ENCODE results near the gene KATNAL2. TPM values are rescaled to one million over a fixed set of nuclear protein-coding genes. Genes with fewer than 3 reads are reported as not detected.
A peak's percentile ranks its signal among the peaks of the same experiment; 100 is the strongest.
"Not testable (repeated sequence)": the region's sequence is repeated elsewhere in the genome, so short reads cannot be mapped to it uniquely, and the experiment has no call there.

KATNAL2 gene
- total RNA-seq, 1 donor from 2014 or later = 4.8 TPM

DNA sequence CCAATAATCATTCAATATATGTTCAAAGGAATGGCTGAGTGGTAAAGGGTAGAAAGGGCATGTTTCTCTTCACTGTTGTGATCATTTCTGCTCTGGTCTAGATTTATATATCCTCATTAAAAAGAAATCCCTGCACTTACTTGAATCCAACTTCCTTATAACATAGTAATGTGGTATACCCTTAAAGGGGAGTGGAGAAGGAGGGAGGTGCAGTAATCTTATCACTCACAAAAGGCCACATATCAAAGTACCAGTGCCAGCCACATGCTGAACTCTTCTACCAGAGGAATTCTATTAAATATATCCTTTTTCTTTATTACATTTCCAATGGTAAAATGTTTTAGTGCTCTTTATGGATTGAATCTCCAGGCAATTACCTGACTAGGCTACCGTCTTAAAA lies 3.3 kb downstream of the KATNAL2 start:
- DNase-seq (ENCODE audit: low spot score) = no peak

DNA sequence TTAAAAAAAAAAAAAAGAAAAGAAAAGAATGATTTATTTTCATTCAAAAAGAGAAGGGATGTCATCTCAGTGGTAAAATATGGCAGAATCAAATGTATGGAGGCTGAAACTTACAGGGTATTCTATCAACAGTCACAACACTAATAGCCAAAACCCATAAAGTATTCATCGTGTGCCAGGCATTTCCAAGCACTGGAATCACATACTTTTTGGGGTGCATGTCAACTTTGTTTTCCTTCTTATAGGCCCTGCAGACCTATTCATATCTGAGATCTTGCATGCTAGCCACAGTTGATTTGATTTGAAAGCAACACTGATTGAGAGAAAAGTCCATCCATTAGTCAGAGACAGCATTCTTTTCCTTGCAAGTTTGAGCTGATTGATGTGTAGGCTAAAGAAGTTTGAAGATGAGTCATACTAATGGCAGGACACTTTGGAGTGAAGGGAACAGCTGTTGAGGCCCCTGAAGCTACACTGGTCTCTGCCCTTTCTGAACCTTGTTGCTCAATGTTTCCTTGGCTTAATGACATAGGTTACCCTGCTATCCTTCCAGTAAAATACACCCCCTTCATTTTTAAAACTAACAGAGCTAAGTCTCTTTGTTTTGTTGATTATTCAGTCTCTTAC lies 22.0 kb downstream of the KATNAL2 start:
- DNase-seq (ENCODE audit: low spot score) = no peak

DNA sequence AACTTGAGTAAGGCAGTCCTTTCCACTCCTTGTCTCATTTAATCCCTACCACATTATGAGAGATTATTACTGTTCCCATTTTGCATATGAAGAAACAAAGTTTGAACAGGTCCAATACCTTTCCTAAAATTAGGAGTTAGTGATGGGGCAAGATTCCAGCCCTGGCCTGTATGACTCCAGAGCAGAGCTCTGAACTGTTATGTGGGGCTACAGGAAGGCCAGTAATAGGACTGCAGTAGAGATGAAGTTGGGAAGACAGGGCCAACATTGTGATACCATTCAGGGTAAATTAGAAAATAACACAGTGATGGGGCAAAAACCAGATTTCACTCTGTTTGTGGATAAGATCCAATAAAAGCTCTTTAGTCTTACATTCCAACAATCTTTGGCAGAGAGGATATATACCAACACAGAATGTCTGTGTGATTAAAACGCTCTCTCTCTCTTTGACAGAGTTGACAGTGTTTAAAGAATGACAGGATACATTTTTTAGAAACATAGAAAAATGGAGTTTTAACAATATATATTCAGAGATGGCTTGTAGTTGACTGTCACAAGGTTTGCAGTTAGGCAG lies 22.7 kb downstream of the KATNAL2 start:
- DNase-seq (ENCODE audit: low spot score) = no peak

DNA sequence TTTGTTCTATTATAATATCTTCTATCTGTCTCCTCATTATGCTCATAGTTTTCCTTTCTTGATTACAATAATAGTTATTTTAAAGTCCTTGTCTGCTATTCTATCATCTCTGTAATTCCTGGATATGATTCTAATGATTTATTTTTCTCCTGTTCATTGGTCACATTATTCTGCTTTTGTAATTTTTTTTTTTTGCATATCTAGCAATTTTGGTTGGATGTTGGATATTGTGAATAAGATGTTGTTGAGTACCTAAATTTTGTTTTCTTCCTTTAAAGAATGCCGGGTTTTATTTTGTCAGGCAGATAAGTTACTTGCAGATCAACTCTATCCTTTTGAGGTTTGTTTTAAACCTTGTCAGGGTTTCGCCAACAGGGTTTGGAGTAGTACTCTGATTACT lies 25.2 kb downstream of the KATNAL2 start:
- DNase-seq (ENCODE audit: low spot score) = no peak

DNA sequence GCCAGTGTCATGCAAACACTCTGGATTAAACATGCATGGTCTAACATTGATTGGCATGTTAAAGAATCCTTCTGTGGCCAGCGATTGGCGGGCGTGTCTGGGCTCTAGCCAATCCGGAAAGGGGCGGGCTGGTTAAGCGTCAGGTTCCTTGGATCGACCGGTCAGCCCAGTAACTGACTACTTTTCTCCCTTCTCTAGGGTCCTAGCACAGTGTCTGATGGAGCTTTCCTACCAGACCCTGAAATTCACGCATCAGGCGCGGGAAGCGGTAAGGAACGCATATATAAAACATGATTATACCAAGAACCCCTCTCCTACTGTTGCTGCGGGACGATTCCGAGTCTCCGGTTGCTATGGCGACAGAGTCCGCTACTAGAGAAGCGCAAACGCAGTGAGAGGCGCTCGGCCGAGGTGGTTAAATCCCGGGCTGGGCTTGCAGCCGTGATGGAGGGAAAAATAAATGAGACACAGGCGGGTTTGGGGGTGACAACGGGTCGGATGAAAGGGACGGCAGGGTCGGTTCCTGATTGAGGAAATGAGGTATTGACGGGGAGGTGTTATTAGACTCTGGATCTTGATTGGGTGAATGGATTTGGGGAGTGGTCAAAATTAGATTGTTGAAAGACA lies 29.4 kb downstream of the KATNAL2 start:
- DNase-seq (ENCODE audit: low spot score) = peak; percentile 90

DNA sequence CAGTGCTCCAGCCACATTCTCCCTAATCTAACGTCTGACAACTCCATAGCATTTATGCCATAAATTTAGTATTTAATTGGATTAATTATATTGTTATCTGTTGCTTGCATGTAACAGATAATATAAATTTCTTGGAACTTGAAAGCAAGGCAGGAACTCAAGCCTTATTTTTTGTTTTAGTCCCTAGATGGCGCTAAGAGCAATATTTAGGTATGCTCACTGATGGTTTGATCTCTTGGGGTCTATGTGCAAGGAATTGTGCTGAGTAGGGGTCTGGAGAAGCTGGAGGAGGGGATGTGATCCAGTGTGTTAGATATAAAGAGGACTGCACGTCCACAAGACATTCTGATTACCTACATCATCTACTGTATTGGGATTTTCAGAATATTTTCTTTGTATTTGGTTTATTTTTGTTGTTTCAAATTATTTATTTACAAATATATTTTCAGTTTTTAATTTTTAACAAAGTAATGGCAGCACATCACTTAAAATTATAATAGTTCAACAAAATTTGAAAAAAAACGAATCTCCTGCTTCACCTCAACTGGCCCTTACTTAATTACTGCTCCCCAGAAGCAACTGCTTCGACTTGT lies 32.8 kb downstream of the KATNAL2 start:
- no peak for DNase-seq (ENCODE audit: low spot score)

DNA sequence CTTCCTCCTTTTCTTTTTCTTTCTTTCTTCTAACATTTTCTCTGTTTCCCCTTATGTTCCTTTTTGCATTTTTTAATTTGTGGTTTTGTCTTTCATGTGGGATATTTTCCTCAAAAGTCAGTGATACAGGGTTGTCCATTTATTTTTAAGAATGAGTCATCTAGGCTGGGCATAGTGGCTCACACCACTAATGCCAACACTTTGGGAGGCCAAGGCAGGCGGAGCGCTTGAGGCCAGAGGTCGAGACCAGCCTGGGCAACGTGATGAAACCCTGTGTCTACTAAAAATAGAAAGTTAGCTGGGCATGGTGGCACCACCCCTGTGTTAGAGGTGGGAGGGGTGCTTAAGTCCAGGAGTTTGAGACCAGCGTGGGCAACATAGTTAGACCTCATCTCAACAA lies 35.8 kb downstream of the KATNAL2 start:
- no peak for DNase-seq (ENCODE audit: low spot score)

DNA sequence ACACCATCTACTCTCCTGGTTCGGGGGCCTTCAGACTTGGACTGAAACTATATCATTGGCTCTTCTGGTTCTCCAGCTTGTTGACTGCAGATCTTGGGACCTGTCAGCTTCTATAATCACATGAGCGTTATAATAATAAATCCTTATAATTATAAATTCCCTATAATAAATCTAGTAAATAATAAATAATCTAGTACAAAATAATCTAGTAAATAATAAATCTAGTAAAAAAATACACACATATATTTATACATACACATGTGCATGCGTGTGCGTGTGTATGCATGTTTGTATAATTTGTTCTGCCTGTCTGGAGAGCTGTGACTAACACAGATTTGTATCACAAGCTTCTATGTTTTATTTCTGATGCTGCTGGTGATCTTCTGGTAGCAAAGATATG lies 40.8 kb downstream of the KATNAL2 start:
- DNase-seq (ENCODE audit: low spot score) = no peak

DNA sequence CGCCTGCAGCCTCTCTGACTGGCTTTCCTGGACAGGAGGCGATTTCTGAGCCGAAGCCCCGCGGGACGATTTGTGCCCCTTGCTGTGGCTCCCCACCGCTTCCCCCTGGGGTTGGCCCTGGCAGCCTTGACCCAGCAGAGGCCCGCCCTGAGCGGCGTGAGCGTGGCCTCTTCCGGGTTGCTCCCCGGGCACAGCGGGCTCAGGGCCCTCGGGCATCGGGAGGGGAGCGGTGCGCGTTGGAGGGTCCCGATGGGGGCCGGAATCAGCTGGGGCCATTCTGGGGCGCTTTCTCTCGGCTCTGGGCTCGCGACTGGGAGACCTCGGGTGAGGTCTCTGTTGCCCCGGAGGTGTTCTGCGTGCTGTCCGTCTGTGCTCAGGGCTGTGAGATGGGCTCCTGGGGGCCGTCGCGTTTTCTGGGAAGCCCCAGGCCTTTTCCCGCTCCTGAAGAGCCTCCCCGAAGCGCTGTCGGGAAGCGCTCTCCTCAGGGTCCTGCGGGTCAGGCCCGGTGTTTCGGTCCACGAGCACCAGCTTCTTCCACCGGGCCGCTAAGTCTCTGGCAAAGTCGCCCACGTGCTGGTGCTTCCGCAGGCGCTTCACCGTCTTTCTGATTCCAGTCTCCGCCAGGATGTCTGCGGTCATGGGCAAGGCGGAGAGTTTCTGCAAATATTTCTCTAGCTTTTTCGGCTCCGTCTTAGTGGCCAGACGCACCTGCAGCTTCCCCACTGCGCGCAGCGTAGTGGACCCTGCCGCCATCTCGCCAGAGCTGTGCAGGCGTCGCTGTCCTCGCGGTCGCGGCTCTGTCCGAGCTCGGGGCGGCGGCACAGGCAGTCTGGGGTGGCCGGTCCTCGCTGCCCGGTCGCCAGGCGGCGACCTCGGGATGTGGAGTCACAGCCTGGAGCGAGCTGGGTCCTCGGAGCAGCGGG lies 46.5 kb downstream of the KATNAL2 start:
- DNase-seq (ENCODE audit: low spot score) = not testable (repeated sequence)

DNA sequence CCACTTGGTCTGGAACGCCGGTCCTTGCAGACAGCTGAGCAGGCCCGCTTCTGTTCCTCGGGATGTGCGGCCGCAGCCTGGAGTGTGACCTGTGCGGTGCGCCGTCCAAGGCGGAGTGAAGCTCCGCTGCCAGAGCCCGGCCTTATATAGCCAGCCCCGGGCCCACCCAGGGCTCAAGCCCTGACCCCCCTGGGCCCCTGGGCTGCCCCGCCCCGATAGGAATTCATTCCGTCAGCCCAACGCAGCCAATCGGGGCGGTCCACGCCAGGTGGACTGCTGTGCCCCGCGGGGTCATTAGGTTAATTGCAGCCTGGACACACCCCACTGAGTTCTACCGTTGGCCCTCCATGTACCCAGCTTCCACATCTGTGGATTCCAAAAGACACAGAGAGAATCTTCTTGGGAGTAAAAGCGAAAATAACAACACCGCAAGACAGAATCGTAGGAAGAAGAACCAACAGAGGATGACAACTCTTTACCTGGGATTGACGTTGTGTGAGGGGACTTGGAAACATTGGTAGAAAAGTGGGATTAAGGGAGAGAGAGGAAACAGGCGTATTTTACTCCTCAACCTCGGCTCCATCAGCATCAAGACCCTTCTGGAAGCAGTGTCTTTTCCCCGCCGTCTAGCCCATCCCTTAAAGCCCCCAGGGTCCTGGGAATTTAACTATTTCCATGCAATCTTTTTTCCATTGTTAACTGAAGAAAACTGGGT lies 47.3 kb downstream of the KATNAL2 start:
- not testable (repeated sequence) for DNase-seq (ENCODE audit: low spot score)

DNA sequence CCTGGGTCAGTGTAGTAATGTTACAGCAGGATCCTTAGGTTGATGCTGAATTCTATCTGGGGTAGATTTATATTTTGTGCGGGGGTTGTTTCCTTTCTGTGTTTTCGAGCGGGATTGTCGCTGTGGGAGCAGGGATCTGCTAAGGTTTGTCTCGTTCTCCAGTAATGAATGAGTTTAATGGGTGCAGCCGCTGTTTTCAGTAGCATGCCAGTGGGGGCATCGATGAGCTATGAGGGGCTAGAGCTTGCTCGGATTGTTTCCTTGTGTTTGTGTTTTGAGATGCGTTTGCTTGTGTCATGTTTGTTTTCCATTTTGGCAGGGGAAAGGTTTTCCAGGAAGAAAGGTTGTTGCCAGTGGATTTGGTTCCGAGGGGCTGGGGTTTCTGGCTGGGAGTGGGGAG lies 48.9 kb downstream of the KATNAL2 start:
- DNase-seq (ENCODE audit: low spot score) = not testable (repeated sequence)

DNA sequence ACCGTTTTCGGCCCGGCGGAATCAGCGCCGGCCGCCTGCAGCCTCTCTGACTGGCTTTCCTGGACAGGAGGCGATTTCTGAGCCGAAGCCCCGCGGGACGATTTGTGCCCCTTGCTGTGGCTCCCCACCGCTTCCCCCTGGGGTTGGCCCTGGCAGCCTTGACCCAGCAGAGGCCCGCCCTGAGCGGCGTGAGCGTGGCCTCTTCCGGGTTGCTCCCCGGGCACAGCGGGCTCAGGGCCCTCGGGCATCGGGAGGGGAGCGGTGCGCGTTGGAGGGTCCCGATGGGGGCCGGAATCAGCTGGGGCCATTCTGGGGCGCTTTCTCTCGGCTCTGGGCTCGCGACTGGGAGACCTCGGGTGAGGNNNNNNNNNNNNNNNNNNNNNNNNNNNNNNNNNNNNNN lies 52.1 kb downstream of the KATNAL2 start:
- not testable (repeated sequence) for DNase-seq (ENCODE audit: low spot score)

DNA sequence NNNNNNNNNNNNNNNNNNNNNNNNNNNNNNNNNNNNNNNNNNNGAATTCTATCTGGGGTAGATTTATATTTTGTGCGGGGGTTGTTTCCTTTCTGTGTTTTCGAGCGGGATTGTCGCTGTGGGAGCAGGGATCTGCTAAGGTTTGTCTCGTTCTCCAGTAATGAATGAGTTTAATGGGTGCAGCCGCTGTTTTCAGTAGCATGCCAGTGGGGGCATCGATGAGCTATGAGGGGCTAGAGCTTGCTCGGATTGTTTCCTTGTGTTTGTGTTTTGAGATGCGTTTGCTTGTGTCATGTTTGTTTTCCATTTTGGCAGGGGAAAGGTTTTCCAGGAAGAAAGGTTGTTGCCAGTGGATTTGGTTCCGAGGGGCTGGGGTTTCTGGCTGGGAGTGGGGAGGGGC lies 102.5 kb downstream of the KATNAL2 start:
- not testable (repeated sequence) for DNase-seq (ENCODE audit: low spot score)

DNA sequence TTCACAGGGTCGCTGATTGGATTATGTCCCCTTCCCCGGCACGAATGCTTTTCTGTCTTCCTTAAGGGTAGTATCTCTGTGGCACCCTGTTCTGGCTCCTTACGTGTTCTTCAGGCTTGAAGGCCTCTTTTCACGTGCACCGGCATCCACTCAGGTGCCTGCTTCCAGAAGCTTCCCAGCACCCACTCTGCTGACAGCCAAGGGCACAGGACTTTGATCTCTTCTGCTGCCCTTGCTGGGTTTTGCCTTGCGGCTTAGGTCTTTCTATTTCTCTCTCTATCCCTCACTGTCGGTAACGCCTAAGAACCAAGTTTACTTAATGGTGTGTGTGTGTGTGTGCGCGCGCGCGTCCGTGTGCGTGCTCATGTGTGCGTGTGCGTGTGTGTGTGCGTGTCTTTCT lies 103.4 kb downstream of the KATNAL2 start:
- not testable (repeated sequence) for DNase-seq (ENCODE audit: low spot score)

DNA sequence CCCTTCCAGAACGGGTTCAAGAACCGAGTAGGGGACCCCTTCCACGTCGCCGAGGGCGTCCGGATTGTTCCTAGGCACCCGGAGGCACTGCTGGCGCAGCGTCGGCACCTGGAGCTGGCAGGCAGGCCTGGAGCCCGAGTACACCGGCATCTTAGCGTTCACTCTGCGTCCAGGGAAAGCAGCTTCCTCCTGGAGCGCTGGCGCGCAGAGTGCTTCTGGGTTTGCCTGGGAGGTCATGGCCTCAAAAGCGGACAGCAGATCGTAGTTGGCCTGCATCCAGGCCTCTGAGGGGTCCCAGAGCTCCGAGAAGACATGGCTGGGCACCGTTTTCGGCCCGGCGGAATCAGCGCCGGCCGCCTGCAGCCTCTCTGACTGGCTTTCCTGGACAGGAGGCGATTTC lies 105.4 kb downstream of the KATNAL2 start:
- not testable (repeated sequence) for DNase-seq (ENCODE audit: low spot score)

DNA sequence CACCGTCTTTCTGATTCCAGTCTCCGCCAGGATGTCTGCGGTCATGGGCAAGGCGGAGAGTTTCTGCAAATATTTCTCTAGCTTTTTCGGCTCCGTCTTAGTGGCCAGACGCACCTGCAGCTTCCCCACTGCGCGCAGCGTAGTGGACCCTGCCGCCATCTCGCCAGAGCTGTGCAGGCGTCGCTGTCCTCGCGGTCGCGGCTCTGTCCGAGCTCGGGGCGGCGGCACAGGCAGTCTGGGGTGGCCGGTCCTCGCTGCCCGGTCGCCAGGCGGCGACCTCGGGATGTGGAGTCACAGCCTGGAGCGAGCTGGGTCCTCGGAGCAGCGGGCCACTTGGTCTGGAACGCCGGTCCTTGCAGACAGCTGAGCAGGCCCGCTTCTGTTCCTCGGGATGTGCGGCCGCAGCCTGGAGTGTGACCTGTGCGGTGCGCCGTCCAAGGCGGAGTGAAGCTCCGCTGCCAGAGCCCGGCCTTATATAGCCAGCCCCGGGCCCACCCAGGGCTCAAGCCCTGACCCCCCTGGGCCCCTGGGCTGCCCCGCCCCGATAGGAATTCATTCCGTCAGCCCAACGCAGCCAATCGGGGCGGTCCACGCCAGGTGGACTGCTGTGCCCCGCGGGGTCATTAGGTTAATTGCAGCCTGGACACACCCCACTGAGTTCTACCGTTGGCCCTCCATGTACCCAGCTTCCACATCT lies 106.5 kb downstream of the KATNAL2 start:
- not testable (repeated sequence) for DNase-seq (ENCODE audit: low spot score)

DNA sequence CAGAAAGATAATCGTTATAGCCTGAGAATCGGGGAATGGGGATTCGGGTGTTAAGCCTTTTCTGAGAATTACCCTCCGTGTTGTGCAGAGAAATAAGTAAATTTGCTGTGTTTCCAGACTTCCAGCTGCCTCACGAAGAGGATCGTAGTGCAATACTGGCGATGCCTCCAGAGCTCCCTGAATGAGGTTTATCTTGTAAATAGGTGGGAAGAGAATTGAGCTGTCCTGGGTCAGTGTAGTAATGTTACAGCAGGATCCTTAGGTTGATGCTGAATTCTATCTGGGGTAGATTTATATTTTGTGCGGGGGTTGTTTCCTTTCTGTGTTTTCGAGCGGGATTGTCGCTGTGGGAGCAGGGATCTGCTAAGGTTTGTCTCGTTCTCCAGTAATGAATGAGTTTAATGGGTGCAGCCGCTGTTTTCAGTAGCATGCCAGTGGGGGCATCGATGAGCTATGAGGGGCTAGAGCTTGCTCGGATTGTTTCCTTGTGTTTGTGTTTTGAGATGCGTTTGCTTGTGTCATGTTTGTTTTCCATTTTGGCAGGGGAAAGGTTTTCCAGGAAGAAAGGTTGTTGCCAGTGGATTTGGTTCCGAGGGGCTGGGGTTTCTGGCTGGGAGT lies 108.3 kb downstream of the KATNAL2 start:
- DNase-seq (ENCODE audit: low spot score) = not testable (repeated sequence)

DNA sequence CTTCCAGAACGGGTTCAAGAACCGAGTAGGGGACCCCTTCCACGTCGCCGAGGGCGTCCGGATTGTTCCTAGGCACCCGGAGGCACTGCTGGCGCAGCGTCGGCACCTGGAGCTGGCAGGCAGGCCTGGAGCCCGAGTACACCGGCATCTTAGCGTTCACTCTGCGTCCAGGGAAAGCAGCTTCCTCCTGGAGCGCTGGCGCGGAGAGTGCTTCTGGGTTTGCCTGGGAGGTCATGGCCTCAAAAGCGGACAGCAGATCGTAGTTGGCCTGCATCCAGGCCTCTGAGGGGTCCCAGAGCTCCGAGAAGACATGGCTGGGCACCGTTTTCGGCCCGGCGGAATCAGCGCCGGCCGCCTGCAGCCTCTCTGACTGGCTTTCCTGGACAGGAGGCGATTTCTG lies 111.3 kb downstream of the KATNAL2 start:
- DNase-seq (ENCODE audit: low spot score) = not testable (repeated sequence)

DNA sequence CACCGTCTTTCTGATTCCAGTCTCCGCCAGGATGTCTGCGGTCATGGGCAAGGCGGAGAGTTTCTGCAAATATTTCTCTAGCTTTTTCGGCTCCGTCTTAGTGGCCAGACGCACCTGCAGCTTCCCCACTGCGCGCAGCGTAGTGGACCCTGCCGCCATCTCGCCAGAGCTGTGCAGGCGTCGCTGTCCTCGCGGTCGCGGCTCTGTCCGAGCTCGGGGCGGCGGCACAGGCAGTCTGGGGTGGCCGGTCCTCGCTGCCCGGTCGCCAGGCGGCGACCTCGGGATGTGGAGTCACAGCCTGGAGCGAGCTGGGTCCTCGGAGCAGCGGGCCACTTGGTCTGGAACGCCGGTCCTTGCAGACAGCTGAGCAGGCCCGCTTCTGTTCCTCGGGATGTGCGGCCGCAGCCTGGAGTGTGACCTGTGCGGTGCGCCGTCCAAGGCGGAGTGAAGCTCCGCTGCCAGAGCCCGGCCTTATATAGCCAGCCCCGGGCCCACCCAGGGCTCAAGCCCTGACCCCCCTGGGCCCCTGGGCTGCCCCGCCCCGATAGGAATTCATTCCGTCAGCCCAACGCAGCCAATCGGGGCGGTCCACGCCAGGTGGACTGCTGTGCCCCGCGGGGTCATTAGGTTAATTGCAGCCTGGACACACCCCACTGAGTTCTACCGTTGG lies 112.4 kb downstream of the KATNAL2 start:
- DNase-seq (ENCODE audit: low spot score) = not testable (repeated sequence)

All from mesenteric fat pad (tissue), 1 donor.